Measurements from ENCODE around the gene DIP2C.

DNA sequence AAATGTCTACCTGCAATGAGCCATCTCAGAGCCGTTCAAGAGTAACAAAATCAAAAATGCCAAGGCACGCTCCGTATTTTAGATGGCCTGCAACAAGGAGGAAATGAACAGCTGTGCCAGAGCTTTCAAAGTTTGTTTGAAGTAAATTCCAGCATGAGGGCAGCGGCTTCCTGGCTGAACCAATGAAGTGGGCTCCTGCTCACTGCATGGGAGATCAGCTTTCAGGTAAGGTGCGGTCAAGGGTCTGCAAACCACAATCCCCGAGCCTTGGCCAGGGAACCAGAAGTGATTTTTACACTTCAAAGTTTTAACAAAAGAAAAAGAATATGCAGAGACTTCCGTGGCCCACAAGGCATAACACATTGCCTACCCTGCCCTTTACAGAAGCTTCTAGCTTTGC lies 120.6 kb downstream of the DIP2C start:
- TF ChIP-seq CTCF (conservative IDR thresholded peaks at IDR 0.05 in 1 of 2, IDR thresholded peaks at IDR 0.05 in 1 of 2; ENCODE audit: extremely low read depth in 1 of 2, insufficient read depth in 1 of 2, low read depth in 1 of 2, low read length in 2 of 2) (no peak), EZH2 (IDR thresholded peaks at IDR 0.05; ENCODE audit: borderline replicate concordance, low read length) (no peak)

Data from mammary epithelial cell (primary cell).